ENCODE measurements around the gene HDAC6. TPM values are rescaled to one million over a fixed set of nuclear protein-coding genes. Genes with fewer than 3 reads are reported as not detected.

HDAC6 gene
- polyA plus RNA-seq: 10 to 100 TPM; 13.2 to 22.9 (median 13.5) TPM

DNA sequence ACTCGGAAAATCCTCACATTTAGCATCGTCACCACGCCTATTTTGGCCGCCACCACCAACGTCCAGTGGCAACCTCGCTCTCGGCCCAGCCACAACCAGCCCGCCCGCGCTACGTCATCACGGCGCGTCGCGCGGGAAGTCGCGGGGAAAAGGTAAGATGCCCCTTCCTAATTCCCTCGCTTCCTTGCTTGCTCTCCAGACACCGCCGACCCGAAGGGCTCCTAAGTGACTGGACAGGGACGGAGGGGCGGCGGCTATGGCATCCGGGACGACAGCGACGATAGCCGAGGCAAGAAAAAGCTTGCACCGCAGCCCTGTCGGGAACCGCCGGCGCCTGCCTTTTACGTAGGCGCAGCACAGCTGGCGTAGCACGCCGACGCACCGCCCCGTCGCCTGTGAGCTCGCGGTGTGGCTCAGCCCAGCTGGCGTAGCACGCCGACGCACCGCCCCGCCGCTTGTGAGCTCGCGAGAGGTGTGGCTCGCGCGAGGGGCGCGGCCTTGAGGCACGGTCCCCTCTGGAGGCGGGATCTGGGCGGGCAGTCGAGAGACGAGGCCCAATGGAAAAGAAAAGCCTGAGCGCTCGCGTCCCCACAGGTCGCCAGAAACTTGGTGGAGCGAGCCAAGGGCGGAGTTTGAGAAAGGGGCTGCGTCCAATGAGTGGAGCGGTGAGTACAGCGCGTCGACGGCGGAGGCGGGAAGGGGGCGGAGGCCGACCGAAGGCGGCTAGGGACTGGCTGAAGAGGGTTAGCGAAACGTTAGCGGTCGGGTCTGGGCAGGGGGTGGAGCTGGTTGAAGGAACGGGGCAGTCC is at the start of gene HDAC6:
Gene HDAC6 (plus strand): TSS at position 788 of the 809 bp plus-strand sequence. CDS start 626 bp downstream, outside the sequence.
- H3K4me1 Mint-ChIP-seq: peaks cover 19 to 20% of the 10 kb centered on the region in 2 donors
- H3K27ac Mint-ChIP-seq: peak within 1 kb of the TSS; percentile 97 to 99 (median 99)
- H3K27me3 Mint-ChIP-seq (ENCODE audit: low read depth in 3 of 3): peaks cover 9 to 22% (median 14%) of the 10 kb centered on the region in 3 donors
- peak; percentile 93 to 97 (median 96) for DNase-seq
- peaks cover 0 to 3% (median 0%) of the 10 kb centered on the region in 6 donors for H3K9me3 Mint-ChIP-seq
- peaks cover 0 to 6% (median 4%) of the 10 kb centered on the region in 3 donors for H3K36me3 Mint-ChIP-seq
- H3K4me3 Mint-ChIP-seq: peak within 1 kb of the TSS; percentile 93 to 96 (median 95)

GRCh38 chrX:48752498-48752897 is 49.4 kb upstream of the HDAC6 start:
- no peak for DNase-seq
- H3K4me3 Mint-ChIP-seq: no peak overlapping the region
- H3K27ac Mint-ChIP-seq: no peak overlapping the region
- peaks cover 0 to 4% (median 2%) of the 10 kb centered on the region in 3 donors for H3K27me3 Mint-ChIP-seq (ENCODE audit: low read depth in 3 of 3)
- H3K4me1 Mint-ChIP-seq: peaks cover 5 to 7% of the 10 kb centered on the region in 2 donors
- H3K9me3 Mint-ChIP-seq: no peaks in the 10 kb centered on the region
- no peaks in the 10 kb centered on the region for H3K36me3 Mint-ChIP-seq

DNA sequence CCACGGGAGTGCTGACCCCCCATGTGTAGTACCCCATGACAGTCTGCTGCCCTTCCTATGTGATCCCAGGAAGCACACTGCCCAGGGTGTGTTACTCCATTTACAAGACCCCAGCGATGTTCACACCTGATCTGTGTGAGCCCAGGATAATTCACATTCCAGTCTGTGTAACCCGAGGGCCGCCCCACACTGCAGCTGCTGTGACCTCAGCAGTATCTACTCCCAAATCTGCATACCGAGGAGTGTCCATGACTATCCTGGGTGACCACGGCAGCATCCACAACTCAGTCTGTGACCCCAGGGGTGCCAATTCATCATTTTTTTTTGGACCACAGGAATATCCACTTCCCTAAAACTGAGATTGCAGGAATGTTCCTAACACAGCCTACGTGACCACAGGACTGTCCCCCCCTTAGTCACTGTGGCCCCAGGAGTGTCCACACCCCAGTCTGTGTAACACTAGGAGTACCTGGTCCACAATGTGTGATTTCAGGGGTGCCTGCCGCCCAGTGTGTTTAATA is 48.1 kb upstream of the HDAC6 start:
- Mint-ChIP-seq H3K27ac (no peak overlapping the region), H3K36me3 (no peaks in the 10 kb centered on the region), H3K4me1 (peaks cover 5 to 7% of the 10 kb centered on the region in 2 donors), H3K4me3 (no peak overlapping the region), H3K9me3 (no peaks in the 10 kb centered on the region), H3K27me3 (ENCODE audit: low read depth in 3 of 3) (peaks cover 0 to 4% (median 2%) of the 10 kb centered on the region in 3 donors)
- no peak for DNase-seq

DNA sequence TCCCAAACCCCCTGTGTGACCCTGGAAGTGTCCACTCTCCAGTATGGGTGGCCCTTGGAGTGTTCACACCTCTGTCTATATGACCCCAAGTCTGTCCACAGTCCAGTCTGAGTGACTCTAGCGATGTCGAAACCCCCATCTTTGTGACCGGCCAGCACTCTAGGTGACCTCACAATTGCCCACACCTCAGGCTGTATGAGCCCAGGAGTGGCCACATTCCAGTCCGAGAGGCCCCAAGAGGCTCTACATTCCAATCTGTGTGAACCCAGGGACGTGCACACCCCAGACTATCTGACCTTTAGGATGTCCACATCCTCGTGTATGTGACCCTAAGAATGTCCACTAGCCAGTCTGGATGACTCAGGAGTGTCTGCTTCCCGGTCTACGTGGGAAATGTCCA is 47.6 kb upstream of the HDAC6 start:
- H3K9me3 Mint-ChIP-seq: no peaks in the 10 kb centered on the region
- peaks cover 5 to 7% of the 10 kb centered on the region in 2 donors for H3K4me1 Mint-ChIP-seq
- H3K27ac Mint-ChIP-seq: no peak overlapping the region
- no peaks in the 10 kb centered on the region for H3K36me3 Mint-ChIP-seq
- H3K4me3 Mint-ChIP-seq: no peak overlapping the region
- DNase-seq: no peak
- peaks cover 0 to 4% (median 2%) of the 10 kb centered on the region in 3 donors for H3K27me3 Mint-ChIP-seq (ENCODE audit: low read depth in 3 of 3)

DNA sequence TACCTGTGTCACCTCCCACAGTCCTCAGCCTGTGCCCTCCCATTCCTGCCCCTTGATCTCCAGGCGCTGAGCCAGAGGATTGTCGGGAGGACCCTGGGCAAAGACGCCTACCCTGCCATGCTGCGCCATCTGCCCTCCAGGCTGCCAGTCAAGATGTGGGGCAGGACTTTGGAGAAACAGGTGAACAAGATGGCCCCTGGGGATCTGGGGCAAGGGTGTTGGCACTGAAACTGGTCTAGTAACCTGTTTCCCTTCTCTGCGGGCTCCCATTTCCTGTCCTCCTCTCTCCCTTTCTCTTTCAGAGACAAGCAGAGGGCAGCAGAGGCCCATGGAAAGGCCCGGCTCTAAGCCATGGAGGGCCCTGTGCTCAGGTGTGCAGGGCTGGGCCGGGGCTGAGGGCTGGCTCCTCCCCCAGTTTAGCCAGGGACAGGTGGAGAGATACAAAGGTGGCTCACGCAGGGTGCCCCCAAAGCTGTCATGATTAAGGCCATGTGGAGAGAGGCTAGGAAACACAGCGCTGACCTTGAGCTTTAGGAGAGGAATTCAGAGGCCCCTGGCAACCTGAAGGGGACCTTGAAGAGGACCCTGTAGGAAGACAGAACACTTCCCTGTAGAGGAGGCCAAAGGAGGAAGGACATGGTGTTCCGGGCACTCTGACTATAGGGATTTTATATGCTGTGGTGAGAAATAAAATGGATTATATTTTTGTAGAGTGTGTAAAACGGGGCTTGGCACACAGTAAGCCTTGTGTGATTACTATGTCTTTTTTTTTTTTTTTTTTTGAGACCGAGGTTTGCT is 40.0 kb upstream of the HDAC6 start, which contains the start of gene GLOD5:
Gene GLOD5 (plus strand): TSS at position 74 of the 798 bp plus-strand sequence. CDS start 44 bp downstream, at position 118.
- peaks cover 0 to 10% (median 2%) of the 10 kb centered on the region in 3 donors for H3K27me3 Mint-ChIP-seq (ENCODE audit: low read depth in 3 of 3)
- H3K4me3 Mint-ChIP-seq: no peak within 1 kb of the TSS
- DNase-seq: no peak
- H3K27ac Mint-ChIP-seq: no peak within 1 kb of the TSS
- no peaks in the 10 kb centered on the region for H3K4me1 Mint-ChIP-seq
- no peaks in the 10 kb centered on the region for H3K9me3 Mint-ChIP-seq
- H3K36me3 Mint-ChIP-seq: no peaks in the 10 kb centered on the region

DNA sequence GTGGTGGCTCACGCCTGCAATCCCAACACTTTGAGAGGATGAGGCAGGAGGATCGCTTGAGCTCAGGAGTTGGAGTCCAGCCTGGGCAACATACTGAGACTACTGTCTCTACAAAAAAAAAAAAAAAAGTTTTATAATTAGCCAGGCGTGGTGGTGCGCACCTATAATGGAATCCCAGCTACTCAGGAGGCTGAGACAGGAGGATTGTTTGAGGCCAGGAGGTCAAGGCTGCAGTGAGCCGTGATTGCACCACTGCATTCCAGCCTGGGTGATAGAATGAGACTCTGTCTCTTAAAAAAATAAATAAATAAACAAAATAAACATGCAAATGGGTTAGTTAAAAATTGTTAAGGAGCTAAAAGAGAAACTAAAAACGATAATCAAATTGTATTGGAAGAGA is 32.6 kb upstream of the HDAC6 start:
- peaks cover 2 to 5% (median 3%) of the 10 kb centered on the region in 3 donors for H3K27me3 Mint-ChIP-seq (ENCODE audit: low read depth in 3 of 3)
- DNase-seq: no peak
- no peaks in the 10 kb centered on the region for H3K36me3 Mint-ChIP-seq

GRCh38 chrX:48770296-48770695 is 31.6 kb upstream of the HDAC6 start:
- H3K4me1 Mint-ChIP-seq: no peaks in the 10 kb centered on the region
- DNase-seq: no peak
- peaks cover 3 to 5% (median 4%) of the 10 kb centered on the region in 3 donors for H3K27me3 Mint-ChIP-seq (ENCODE audit: low read depth in 3 of 3)
- H3K27ac Mint-ChIP-seq: no peak overlapping the region
- no peaks in the 10 kb centered on the region for H3K36me3 Mint-ChIP-seq
- no peaks in the 10 kb centered on the region for H3K9me3 Mint-ChIP-seq
- no peak overlapping the region for H3K4me3 Mint-ChIP-seq

More for the DNA sequence above, 32.6 kb upstream of the HDAC6 start:
- H3K9me3 Mint-ChIP-seq: no peaks in the 10 kb centered on the region
- H3K4me3 Mint-ChIP-seq: no peak overlapping the region
- no peak overlapping the region for H3K27ac Mint-ChIP-seq
- H3K4me1 Mint-ChIP-seq: no peaks in the 10 kb centered on the region

- H3K4me3 Mint-ChIP-seq: no peak overlapping the region
- H3K27me3 Mint-ChIP-seq (ENCODE audit: low read depth in 3 of 3): peaks cover 3 to 5% (median 4%) of the 10 kb centered on the region in 3 donors
- no peak overlapping the region for H3K27ac Mint-ChIP-seq
- DNase-seq: no peak
- H3K9me3 Mint-ChIP-seq: no peaks in the 10 kb centered on the region
- no peaks in the 10 kb centered on the region for H3K36me3 Mint-ChIP-seq
- no peaks in the 10 kb centered on the region for H3K4me1 Mint-ChIP-seq
Measured at GRCh38 chrX:48772602-48773001, 29.3 kb upstream of the HDAC6 start.

DNA sequence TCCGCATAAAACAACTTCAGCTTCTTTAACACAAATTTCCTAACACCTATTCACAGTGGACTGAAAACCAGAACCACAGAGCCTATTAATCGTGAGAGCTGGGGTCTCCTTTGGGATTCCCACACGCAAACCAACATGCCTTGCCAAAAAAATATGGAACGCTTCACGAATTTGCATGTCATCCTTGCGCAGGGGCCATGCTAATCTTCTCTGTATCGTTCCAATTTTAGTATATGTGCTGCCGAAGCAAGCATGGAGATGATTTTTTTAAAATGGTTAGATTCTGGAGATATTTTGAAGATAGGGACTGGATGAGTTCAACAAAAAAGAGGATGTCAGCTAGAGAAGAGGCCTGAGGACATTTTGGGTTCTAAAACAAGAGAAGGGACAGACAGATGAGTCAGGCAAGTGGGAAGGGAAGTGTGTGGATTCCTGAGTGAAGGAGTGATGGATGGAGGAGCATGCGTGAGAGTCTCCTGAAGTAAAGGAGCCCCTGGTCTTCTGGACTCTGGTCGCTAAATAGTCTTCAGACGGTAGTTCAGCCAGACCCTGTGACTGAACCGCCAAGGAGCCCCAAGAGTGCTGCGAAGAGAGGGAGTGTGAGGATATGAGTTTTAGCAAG is 24.9 kb upstream of the HDAC6 start:
- H3K4me3 Mint-ChIP-seq: no peak overlapping the region
- H3K27ac Mint-ChIP-seq: no peak overlapping the region
- H3K4me1 Mint-ChIP-seq: no peaks in the 10 kb centered on the region
- H3K27me3 Mint-ChIP-seq (ENCODE audit: low read depth in 3 of 3): peaks cover 3 to 4% (median 4%) of the 10 kb centered on the region in 3 donors
- H3K36me3 Mint-ChIP-seq: no peaks in the 10 kb centered on the region
- no peaks in the 10 kb centered on the region for H3K9me3 Mint-ChIP-seq
- no peak for DNase-seq

DNA sequence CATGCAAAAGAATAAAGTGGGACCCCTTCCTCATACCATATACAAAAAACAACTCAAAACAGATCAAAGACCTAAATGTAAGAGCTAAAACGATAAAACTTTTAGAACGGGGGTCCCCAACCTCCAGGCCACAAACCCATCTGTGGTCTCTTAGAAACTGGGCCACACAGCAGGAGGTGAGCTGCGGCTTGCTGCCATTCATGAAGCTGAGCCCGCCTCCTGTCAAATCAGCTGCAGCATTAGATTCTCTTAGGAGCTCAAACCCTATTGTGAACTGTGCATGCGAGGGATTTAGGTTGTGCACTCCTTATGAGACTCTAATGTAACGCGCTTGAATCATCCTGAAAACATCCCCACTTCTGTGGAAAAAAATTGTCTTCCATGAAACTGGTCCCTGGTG is 22.5 kb upstream of the HDAC6 start:
- Mint-ChIP-seq H3K9me3 (no peaks in the 10 kb centered on the region), H3K36me3 (no peaks in the 10 kb centered on the region), H3K27ac (no peak overlapping the region), H3K4me3 (no peak overlapping the region), H3K27me3 (ENCODE audit: low read depth in 3 of 3) (peaks cover 0 to 4% (median 2%) of the 10 kb centered on the region in 3 donors), H3K4me1 (no peaks in the 10 kb centered on the region)
- DNase-seq: no peak

- H3K36me3 Mint-ChIP-seq: no peaks in the 10 kb centered on the region
- no peaks in the 10 kb centered on the region for H3K4me1 Mint-ChIP-seq
- no peaks in the 10 kb centered on the region for H3K9me3 Mint-ChIP-seq
- H3K27ac Mint-ChIP-seq: no peak overlapping the region
- no peak overlapping the region for H3K4me3 Mint-ChIP-seq
- DNase-seq: no peak
- H3K27me3 Mint-ChIP-seq (ENCODE audit: low read depth in 3 of 3): peaks cover 0 to 4% (median 2%) of the 10 kb centered on the region in 3 donors
Measured at GRCh38 chrX:48781705-48782104, 20.2 kb upstream of the HDAC6 start.

DNA sequence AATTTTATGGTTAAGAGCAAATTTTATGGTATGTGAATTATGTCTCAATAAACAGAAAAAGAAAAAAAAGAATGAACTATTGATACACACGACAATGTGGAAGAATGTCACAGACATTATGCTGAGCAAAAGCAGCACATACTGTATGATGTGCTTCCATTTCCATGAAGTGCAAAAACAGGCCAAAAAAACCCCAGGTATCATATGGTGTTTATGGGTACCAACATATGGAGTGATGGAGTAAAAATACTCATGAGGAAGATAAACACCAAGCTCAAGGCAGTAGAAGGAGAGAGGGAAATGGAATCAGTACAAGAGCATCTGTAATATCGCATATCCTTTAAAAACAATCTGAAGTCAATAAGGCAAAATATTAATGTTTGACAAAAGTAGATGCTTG is 19.7 kb upstream of the HDAC6 start:
- no peak for DNase-seq
- no peaks in the 10 kb centered on the region for H3K4me1 Mint-ChIP-seq
- peaks cover 0 to 4% (median 0%) of the 10 kb centered on the region in 3 donors for H3K27me3 Mint-ChIP-seq (ENCODE audit: low read depth in 3 of 3)
- H3K27ac Mint-ChIP-seq: no peak overlapping the region
- H3K4me3 Mint-ChIP-seq: no peak overlapping the region
- no peaks in the 10 kb centered on the region for H3K9me3 Mint-ChIP-seq
- H3K36me3 Mint-ChIP-seq: no peaks in the 10 kb centered on the region

- DNase-seq: no peak
- no peak overlapping the region for H3K4me3 Mint-ChIP-seq
- no peaks in the 10 kb centered on the region for H3K9me3 Mint-ChIP-seq
- peaks cover 0 to 7% (median 0%) of the 10 kb centered on the region in 3 donors for H3K27me3 Mint-ChIP-seq (ENCODE audit: low read depth in 3 of 3)
- no peak overlapping the region for H3K27ac Mint-ChIP-seq
- no peaks in the 10 kb centered on the region for H3K4me1 Mint-ChIP-seq
- no peaks in the 10 kb centered on the region for H3K36me3 Mint-ChIP-seq
Measured at GRCh38 chrX:48782795-48783194, 19.1 kb upstream of the HDAC6 start.

Data from immature natural killer cell (primary cell).